ENCODE measurements around the gene C16orf92. TPM values are rescaled to one million over a fixed set of nuclear protein-coding genes. Genes with fewer than 3 reads are reported as not detected.

Gene C16orf92
- total and polyA plus RNA-seq, 2 donors (not counting 3 experiments of a cell fraction or from before 2014, with no cell fraction given), result not detected

GRCh38 chr16:29989111-29989858 is 33.7 kb upstream of the C16orf92 start:
- ChIA-PET POLR2A (interaction anchor here (1.1 kb wide), 1 partner anchor 16 kb away, joined by 3 read pairs; the partner anchor contains the start of gene TAOK2), CTCF (interaction anchor here (1.4 kb wide), 1 partner anchor 141 kb away, joined by 3 read pairs; no protein-coding TSS in a partner anchor)

GRCh38 chr16:29990034-29990433 is 33.0 kb upstream of the C16orf92 start:
- Histone ChIP-seq H3K36me3 (ENCODE audit: control insufficient read depth in 2 of 2, extremely low read depth in 1 of 2, insufficient read depth in 2 of 2, low read length in 2 of 2) (peaks cover 24 to 73% of the 10 kb centered on the region in 2 experiments), H3K27me3 (ENCODE audit: control insufficient read depth in 2 of 2, insufficient read depth in 2 of 2, low read length in 2 of 2) (no peaks in the 10 kb centered on the region), H2AFZ (ENCODE audit: low read depth, low read length) (no peak overlapping the region), H3K4me1 (ENCODE audit: control insufficient read depth, extremely low read depth, insufficient read depth, low read length) (peaks cover 10% of the 10 kb centered on the region), H3K9me1 (replicated peaks; ENCODE audit: control insufficient read depth, extremely low read depth, insufficient read depth, low read length) (no peaks in the 10 kb centered on the region), H3K27ac (ENCODE audit: insufficient read depth, low read depth, low read length) (no peak overlapping the region), H3K9me3 (replicated peaks; ENCODE audit: control insufficient read depth, insufficient read depth, low read length) (no peaks in the 10 kb centered on the region), H3K4me3 (replicated peaks in 1 of 3; ENCODE audit: insufficient read depth in 1 of 3, low read depth in 1 of 3, low read length in 3 of 3) (no peak overlapping the region), H3K4me2 (ENCODE audit: insufficient read depth, low read length) (no peak overlapping the region), H3K79me2 (ENCODE audit: control insufficient read depth, insufficient read depth, low read length) (no peaks in the 10 kb centered on the region), H3K9ac (replicated peaks; ENCODE audit: extremely low read depth, insufficient read depth, low read length) (no peak overlapping the region), H4K20me1 (replicated peaks; ENCODE audit: control insufficient read depth, extremely low read depth, insufficient read depth, low read length) (no peaks in the 10 kb centered on the region)
- FAIRE-seq, result no peak
- dilution Hi-C loops (cut with MboI; ENCODE audit: extremely low pct_ligation_motif_present, low sequenced_read_pairs), result loop anchor here (10.0 kb wide), 1 partner anchor 185 kb away; the partner anchor contains the start of gene MAZ
- DNase-seq (ENCODE audit: low read depth, low spot score), result no peak
- no TSS peak for BruUV-seq (replicated peaks)
- intact Hi-C loops (cut with micrococcal nuclease), result no loop called here
- ChIA-PET CTCF (interaction anchor here (1.4 kb wide), 1 partner anchor 142 kb away, joined by 3 read pairs; no protein-coding TSS in a partner anchor), POLR2A (no interaction called here)
- TF ChIP-seq MYC (IDR thresholded peaks at IDR 0.05; ENCODE audit: low read depth, low read length) (no peak), GATA2 (IDR thresholded peaks at IDR 0.05; ENCODE audit: insufficient read depth, insufficient read length, low read depth, low read length) (no peak), MAX (IDR thresholded peaks at IDR 0.05; ENCODE audit: insufficient read depth, insufficient read length) (no peak), EZH2 (IDR thresholded peaks at IDR 0.05; ENCODE audit: borderline replicate concordance, low read depth, low read length, severe bottlenecking) (no peak), FOS (IDR thresholded peaks at IDR 0.05; ENCODE audit: borderline replicate concordance, insufficient read depth, low read length) (no peak), POLR2A (IDR thresholded peaks at IDR 0.05; ENCODE audit: low read depth, low read length) (no peak), CTCF (IDR thresholded peaks at IDR 0.05; ENCODE audit: extremely low read depth in 1 of 2, insufficient read depth in 1 of 2, low read depth in 1 of 2, low read length in 2 of 2) (no peak), POLR2AphosphoS5 (IDR thresholded peaks at IDR 0.05; ENCODE audit: insufficient read depth, low read depth, low read length) (no peak), JUN (IDR thresholded peaks at IDR 0.05; ENCODE audit: borderline replicate concordance, insufficient read depth, insufficient read length, low read depth) (no peak)

More at GRCh38 chr16:29989111-29989858, 33.7 kb upstream of the C16orf92 start:
- dilution Hi-C loops (cut with MboI; ENCODE audit: extremely low pct_ligation_motif_present, low sequenced_read_pairs) (no loop called here), intact Hi-C loops (cut with micrococcal nuclease) (no loop called here)
- Histone ChIP-seq H3K9ac (replicated peaks; ENCODE audit: extremely low read depth, insufficient read depth, low read length) (no peak overlapping the region), H3K36me3 (ENCODE audit: control insufficient read depth in 2 of 2, extremely low read depth in 1 of 2, insufficient read depth in 2 of 2, low read length in 2 of 2) (peaks cover 30 to 80% of the 10 kb centered on the region in 2 experiments), H3K4me1 (ENCODE audit: control insufficient read depth, extremely low read depth, insufficient read depth, low read length) (peaks cover 3% of the 10 kb centered on the region), H3K27me3 (ENCODE audit: control insufficient read depth in 2 of 2, insufficient read depth in 2 of 2, low read length in 2 of 2) (no peaks in the 10 kb centered on the region), H2AFZ (ENCODE audit: low read depth, low read length) (no peak overlapping the region), H3K79me2 (ENCODE audit: control insufficient read depth, insufficient read depth, low read length) (no peaks in the 10 kb centered on the region), H3K4me2 (ENCODE audit: insufficient read depth, low read length) (no peak overlapping the region), H3K9me3 (replicated peaks; ENCODE audit: control insufficient read depth, insufficient read depth, low read length) (no peaks in the 10 kb centered on the region), H3K27ac (ENCODE audit: insufficient read depth, low read depth, low read length) (no peak overlapping the region), H4K20me1 (replicated peaks; ENCODE audit: control insufficient read depth, extremely low read depth, insufficient read depth, low read length) (no peaks in the 10 kb centered on the region), H3K9me1 (replicated peaks; ENCODE audit: control insufficient read depth, extremely low read depth, insufficient read depth, low read length) (no peaks in the 10 kb centered on the region), H3K4me3 (replicated peaks in 1 of 3; ENCODE audit: insufficient read depth in 1 of 3, low read depth in 1 of 3, low read length in 3 of 3) (no peak overlapping the region)
- FAIRE-seq (no peak), DNase-seq (ENCODE audit: low read depth, low spot score) (no peak)
- BruUV-seq (replicated peaks), result no TSS peak
- TF ChIP-seq MYC (IDR thresholded peaks at IDR 0.05; ENCODE audit: low read depth, low read length), result no peak
- TF ChIP-seq FOS (IDR thresholded peaks at IDR 0.05; ENCODE audit: borderline replicate concordance, insufficient read depth, low read length), result no peak
- no peak for TF ChIP-seq JUN (IDR thresholded peaks at IDR 0.05; ENCODE audit: borderline replicate concordance, insufficient read depth, insufficient read length, low read depth)
- no peak for TF ChIP-seq MAX (IDR thresholded peaks at IDR 0.05; ENCODE audit: insufficient read depth, insufficient read length)
- TF ChIP-seq EZH2 (IDR thresholded peaks at IDR 0.05; ENCODE audit: borderline replicate concordance, low read depth, low read length, severe bottlenecking), result no peak
- TF ChIP-seq POLR2AphosphoS5 (IDR thresholded peaks at IDR 0.05; ENCODE audit: insufficient read depth, low read depth, low read length), result no peak

Measured in endothelial cell of umbilical vein (primary cell).